Measurements from ENCODE around the gene TRIM71. TPM values are rescaled to one million over a fixed set of nuclear protein-coding genes. Genes with fewer than 3 reads are reported as not detected.

The TRIM71 gene
- total RNA-seq, 1 experiment from 2014 or later: not detected

DNA sequence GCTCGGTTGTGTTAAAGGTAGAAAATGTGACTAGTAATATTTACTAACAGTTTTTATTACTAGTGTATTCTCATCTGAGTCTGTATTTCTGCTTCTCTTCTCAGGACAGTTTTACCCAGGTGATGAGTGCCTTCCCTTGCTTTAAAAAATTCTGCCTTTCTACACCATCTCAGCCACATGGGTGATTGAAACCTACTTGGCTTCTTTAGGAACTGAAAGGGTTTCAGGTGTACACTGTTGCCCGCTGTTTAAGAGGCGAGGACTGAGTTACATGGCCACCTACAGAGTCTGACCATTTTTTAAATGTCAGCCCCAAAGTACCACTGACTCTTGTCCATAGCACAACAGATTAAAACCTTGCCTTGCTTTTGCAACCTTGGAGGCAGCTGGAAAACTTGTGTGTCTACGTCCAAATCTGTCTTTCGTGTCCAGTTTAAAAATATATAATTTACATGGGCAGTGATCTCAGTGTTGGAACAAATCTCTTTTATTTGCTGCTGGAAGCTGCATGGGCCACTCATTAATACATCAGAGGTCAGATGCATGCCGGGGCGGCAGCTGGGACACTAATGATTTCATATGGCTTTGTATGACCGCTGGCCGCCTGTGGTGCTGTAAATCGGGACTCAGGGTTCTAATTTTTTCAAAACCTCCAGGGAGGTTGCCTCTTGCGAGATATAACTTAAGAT lies 44.6 kb downstream of the TRIM71 start:
- DNase-seq (ENCODE audit: extremely low read depth, low read depth): no peak

DNA sequence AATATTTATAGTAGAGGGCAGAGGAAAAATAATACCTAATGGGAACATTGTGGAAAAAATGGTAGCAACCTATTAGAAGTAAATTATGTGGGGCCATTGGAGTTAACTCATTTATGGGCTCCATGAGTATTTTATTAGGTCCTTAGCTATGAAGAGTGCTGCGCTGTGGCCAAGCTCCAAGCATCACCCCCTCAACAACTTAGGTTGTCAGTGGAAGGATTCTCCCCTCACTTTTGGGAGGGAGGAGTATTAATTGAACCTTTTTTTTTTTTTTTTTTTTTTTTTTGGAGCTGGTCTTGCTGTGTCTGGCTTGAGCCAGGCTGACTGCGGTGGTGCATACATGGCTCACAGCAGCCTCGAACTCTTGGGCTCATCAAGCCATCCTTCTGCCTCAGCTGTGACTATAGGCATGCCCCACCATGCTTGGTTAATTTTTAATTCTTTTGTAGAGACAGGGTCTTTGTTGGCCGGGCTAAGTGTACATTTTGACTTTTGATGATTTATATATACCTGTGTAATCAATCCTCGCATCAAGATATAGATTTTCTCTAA lies 45.2 kb downstream of the TRIM71 start:
- DNase-seq (ENCODE audit: extremely low read depth, low read depth): no peak

DNA sequence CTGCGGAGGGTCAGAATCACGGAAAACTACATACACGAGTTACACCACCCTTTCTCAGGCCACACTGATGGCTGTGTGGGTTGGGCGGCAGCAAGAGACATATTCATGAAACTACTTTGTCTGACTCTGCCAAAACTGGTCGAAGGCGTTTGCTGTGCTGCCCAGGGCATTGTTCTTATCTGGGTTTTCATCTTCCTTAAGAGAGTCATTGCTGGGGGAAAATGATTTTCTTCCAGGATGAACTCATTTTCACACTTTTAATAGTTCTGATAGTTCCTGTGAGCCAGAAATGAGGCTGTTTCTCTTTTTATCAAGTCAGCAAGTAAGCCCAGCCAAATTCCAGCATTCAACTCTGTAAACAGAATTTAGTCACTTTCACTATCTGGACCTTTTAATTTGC lies 47.6 kb downstream of the TRIM71 start:
- no peak for DNase-seq (ENCODE audit: extremely low read depth, low read depth)

DNA sequence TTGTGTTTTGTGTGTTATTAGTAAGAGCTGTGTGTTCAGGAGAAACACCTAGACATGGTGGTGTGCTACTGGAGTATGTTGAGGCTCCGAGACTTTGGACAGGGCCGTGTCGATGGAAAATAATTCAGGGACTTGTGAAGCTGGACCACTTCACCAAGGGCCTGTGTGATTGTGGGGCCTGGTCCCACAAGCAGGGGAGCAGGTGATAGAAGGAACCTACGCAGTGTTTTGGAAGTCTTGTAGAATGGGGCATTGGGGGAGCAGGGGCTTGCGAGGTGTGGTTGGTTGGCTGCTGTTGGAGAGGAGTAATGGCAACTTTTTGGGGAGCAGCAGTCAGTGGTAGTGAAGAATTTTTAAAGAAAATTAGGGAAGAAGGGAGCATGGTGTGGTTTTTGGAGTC lies 48.7 kb downstream of the TRIM71 start:
- DNase-seq (ENCODE audit: extremely low read depth, low read depth): no peak

GRCh38 chr3:32867954-32868353 lies 50.2 kb downstream of the TRIM71 start:
- DNase-seq (ENCODE audit: extremely low read depth, low read depth): no peak

- no peak for DNase-seq (ENCODE audit: extremely low read depth, low read depth)
Observed at GRCh38 chr3:32868719-32869512, 51.1 kb downstream of the TRIM71 start.

- no peak for DNase-seq (ENCODE audit: extremely low read depth, low read depth)
Observed at GRCh38 chr3:32869513-32870047, 51.8 kb downstream of the TRIM71 start.

GRCh38 chr3:32870373-32871095 lies 52.7 kb downstream of the TRIM71 start:
- no peak for DNase-seq (ENCODE audit: extremely low read depth, low read depth)

- DNase-seq (ENCODE audit: extremely low read depth, low read depth): no peak
Observed at GRCh38 chr3:32871273-32871672, 53.5 kb downstream of the TRIM71 start.

DNA sequence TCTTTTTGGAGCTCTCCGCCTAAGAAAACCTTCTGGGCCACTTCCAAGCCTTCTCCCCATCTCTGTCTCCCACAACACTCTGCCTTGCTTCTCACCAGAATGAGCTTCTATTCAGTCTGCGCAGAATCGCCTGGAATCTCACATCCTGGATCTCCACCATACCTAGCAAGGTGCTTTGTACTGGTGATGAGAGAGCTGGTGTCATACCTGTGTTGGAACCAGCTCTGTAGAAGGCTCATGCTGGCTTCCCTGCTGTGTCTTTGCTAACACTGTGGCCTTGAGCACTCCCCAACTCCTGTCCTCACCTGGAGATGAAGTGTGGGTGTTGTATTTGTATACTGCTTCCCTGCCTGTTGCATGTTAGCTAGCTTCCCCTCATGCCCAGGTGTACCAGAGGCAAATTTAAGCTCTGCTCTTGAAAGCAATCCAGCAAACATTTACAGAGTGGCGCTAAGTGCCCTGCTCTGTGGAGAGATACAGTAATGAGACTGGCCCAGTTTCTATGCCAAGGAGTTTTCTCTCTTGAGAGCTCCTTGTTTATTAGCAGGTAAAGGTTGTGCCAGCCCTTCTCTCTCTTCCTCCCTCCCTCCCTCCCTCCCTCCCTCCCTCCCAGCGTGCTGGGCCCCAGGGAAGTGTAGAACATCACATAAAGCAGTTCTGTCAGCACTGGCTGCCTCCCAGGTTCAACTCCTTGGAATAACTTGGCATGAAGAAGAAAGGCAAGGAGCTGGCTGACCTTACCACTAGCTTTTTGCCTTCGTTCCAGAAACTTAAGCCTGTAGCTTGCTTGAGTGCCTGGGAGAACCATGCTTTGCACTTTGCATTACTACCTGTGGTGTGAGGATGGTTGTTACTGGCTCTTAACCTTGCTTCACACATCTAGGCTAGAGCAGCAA lies 54.9 kb downstream of the TRIM71 start:
- no peak for DNase-seq (ENCODE audit: extremely low read depth, low read depth)

DNA sequence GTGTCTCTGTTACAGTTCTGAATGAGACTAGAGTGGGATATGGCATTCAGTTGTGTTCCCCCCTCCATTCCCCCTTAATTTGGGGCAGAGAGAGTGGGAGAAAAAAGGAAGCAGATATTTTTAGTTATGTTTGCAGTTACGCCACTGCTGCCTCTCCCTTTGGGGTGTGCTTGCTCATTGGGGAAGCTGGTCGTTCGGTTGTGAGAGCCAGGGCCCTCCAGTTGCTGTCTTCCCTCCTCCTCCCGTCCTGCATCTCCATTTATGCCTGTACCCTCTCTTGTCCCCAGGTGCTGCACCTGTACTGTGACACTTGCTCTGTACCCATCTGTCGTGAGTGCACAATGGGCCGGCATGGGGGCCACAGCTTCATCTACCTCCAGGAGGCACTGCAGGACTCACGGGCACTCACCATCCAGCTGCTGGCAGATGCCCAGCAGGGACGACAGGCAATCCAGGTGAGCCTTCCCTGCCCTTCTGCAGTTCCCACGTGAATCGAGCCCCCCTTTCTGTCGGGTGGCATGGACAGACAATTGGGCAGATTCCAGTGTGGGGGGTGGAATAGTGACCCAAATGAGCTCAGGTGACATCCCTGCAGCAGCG lies 55.8 kb downstream of the TRIM71 start:
- no peak for DNase-seq (ENCODE audit: extremely low read depth, low read depth)

- DNase-seq (ENCODE audit: extremely low read depth, low read depth): no peak
Observed at GRCh38 chr3:32876920-32877319, 59.1 kb downstream of the TRIM71 start.

DNA sequence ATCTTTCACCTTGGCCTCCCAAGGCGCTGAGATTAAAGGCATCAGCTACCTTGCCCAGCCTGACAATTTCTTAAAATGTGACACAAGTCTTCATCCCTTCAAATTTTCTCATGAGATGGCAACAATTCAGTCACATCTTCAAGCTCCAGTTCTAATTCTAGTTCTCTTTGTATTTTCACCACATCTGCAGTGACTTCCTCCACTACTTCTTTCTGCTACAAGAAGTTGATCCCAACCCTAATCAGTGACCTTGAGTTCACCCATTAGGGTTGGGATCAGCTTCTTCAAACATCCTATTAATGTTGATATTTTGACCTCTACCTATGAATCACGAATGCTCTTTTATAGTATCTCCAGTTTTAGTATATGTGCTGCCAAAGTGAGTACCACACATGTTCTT lies 59.8 kb downstream of the TRIM71 start:
- no peak for DNase-seq (ENCODE audit: extremely low read depth, low read depth)

DNA sequence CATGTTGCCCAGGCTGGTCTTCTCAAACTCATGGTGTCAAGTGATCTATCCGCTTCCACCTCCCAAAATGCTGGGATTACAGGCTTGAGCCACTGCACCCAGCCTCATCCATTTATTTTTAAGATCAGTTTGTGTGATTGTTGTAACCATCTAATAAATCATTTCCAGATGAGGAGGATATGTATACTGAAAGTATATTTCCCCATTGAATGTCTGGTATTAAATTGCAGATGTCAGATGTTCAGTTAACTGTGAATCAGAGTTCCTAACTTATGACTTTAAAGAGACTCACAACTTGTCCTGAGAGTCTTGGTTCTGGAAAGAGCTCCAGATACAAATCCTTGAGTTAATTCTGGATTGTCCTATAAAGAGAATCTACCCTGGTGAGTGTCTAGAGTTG lies 62.4 kb downstream of the TRIM71 start:
- no peak for DNase-seq (ENCODE audit: extremely low read depth, low read depth)

DNA sequence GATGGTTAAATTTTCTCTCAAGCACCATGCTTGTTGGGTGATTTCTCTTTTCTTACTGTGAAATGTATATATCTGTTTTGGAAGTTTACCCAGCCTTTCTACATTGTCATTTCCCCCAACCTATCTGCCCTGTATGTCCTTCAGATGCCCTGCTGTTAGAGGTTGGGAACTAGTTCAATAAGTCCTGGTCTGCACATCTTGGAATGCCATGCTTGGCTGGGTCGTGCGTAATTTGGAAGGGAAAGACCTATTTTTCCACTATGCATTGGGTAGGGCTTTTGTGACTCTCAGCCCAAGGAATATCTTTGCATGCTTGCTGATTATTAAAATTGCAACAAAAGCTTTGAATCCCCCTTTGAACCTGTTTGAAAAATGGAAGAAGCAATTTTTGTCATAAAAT lies 63.8 kb downstream of the TRIM71 start:
- DNase-seq (ENCODE audit: extremely low read depth, low read depth): no peak

DNA sequence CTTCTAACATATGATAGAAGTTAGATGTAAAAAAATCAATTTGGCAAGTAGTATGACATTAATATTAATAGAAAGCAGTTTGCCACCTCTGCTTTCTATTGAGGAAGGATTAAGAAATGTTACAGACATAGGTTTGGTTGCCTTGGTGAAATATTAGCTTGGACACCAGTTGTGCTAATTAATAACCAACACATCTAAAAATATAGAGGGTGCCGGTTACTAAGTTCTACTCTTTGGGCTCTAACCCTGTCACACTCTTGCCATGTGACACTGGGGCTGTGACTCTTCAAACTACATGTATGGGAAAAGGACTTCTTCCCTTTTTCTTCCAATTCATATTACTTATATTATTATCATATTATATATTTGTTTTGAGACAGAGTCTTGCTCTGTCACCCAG lies 64.4 kb downstream of the TRIM71 start:
- DNase-seq (ENCODE audit: extremely low read depth, low read depth): no peak

DNA sequence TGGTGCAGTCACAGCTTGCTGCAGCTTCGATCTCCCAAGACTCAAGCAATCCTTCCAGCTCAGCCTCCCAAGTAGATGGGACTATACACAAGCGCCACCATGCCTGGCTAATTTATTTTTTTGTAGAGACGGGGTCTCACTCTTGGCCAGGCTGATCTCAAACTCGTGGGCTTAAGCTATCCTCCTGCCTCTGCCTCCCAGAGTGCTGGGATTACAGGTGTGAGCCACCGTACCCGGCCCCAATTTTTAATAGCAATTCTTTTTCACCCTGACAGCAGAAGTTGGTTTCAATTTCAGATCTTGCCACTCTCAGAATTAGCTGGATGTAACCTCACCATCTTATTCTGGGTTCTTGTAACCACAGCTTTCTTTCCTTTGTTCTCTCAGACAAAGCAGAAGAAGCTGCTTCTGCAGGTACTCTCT lies 64.8 kb downstream of the TRIM71 start:
- no peak for DNase-seq (ENCODE audit: extremely low read depth, low read depth)

DNA sequence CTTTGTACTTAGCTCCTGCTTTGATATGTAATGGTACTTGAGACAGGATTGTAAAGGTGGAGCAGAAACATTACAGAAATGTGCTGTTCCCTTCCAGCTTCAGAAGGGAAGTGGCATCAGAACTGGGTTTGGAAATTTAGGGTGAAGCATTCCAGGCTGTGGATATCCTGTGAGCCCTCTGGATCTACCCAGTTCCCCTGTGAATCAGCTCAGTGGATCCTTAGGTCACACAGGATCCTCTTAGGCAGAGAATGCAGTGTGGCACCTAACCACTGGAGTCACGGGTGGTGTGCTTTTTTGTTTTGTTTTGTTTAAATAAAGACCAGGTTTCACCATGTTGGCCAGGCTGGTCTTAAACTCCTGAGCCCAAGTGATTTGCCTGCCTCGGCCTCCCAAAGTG lies 66.0 kb downstream of the TRIM71 start:
- no peak for DNase-seq (ENCODE audit: extremely low read depth, low read depth)

GRCh38 chr3:32884591-32884990 lies 66.8 kb downstream of the TRIM71 start:
- DNase-seq (ENCODE audit: extremely low read depth, low read depth): no peak
